GM12891 (cell line): Measurements from ENCODE around the gene PAX8.

Source experiments
- POLR2A ChIP-seq: IDR thresholded peaks from 2 replicates; pipeline ENCODE4 v1.6.1; 2011; ENCODE audit warnings: low read depth, low read length, control low read depth
- POLR2AphosphoS5 ChIP-seq: IDR thresholded peaks from 2 replicates; pipeline ENCODE4 v1.6.1; 2011; ENCODE audit warnings: low read depth, low read length, control low read depth

DNA sequence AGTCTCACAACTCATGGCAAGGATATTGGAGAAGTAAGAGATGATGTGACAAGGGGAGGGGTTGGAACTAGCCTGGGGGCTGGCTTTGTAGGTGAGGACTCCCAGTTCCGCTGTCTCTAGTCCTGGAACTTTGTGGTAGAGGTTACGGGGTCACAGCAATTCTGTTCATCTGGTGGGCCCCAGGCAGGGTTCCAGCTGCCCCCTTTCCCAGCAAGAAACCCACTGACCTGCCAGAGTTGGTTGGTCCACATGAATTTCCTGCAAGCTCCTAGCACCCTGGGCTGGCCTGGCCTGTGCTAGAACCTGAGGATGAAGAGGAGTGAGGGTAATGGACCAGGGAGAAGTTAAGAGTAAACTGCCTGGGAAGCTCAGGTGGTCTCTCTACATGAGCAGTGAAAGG, 63.7 kb downstream of the PAX8 start:
- TF ChIP-seq POLR2A (no peak), POLR2AphosphoS5 (no peak)
